NCI-H460 (cell line): Measurements from ENCODE around the gene CPNE2. TPM values are rescaled to one million over a fixed set of nuclear protein-coding genes. Genes with fewer than 3 reads are reported as not detected.

Experiments
- DNase-seq: peaks from one replicate; pipeline ENCODE4 v3.0.0-alpha.2; 2016; ENCODE audit warnings: low read depth; ENCODE audit errors: extremely low read depth
- total RNA-seq: library from RNA; depleted of rRNA; stranded (reverse); fragments of >200 nt; shearing (Covaris generic); gene quantifications from 2 replicates; pipeline ENCODE4 v1.2.3, GENCODE V29; 2014

The CPNE2 gene
- total RNA-seq, 1 experiment from 2014 or later = 26.0 TPM

GRCh38 chr16:57118461-57119084 is 26.2 kb downstream of the CPNE2 start:
- DNase-seq = no peak

- no peak for DNase-seq
Observed at GRCh38 chr16:57123216-57123973, 31.0 kb downstream of the CPNE2 start.

GRCh38 chr16:57123974-57124674 is 31.7 kb downstream of the CPNE2 start:
- no peak for DNase-seq

GRCh38 chr16:57125376-57125775 is 33.0 kb downstream of the CPNE2 start:
- DNase-seq = no peak

GRCh38 chr16:57125969-57126368 is 33.6 kb downstream of the CPNE2 start:
- DNase-seq = no peak

- DNase-seq = no peak
Observed at GRCh38 chr16:57126411-57126810, 34.0 kb downstream of the CPNE2 start.

GRCh38 chr16:57127037-57127763 is 34.8 kb downstream of the CPNE2 start:
- DNase-seq = no peak

GRCh38 chr16:57127836-57128235 is 35.5 kb downstream of the CPNE2 start:
- DNase-seq = no peak

GRCh38 chr16:57128771-57129389 is 36.5 kb downstream of the CPNE2 start:
- no peak for DNase-seq

- no peak for DNase-seq
Observed at GRCh38 chr16:57130950-57131321, 38.6 kb downstream of the CPNE2 start.

GRCh38 chr16:57131351-57131970 is 39.1 kb downstream of the CPNE2 start:
- DNase-seq = no peak

GRCh38 chr16:57132470-57132869 is 40.1 kb downstream of the CPNE2 start:
- no peak for DNase-seq

- DNase-seq = no peak
Observed at GRCh38 chr16:57133031-57133430, 40.6 kb downstream of the CPNE2 start.

GRCh38 chr16:57133886-57134285 is 41.5 kb downstream of the CPNE2 start:
- no peak for DNase-seq

- no peak for DNase-seq
Observed at GRCh38 chr16:57134982-57135381, 42.6 kb downstream of the CPNE2 start.

- no peak for DNase-seq
Observed at GRCh38 chr16:57137043-57137442, 44.7 kb downstream of the CPNE2 start.

- no peak for DNase-seq
Observed at GRCh38 chr16:57137566-57138273, 45.3 kb downstream of the CPNE2 start.

- no peak for DNase-seq
Observed at GRCh38 chr16:57138281-57138935, 46.0 kb downstream of the CPNE2 start.
